GM23248 (cell line): Measurements from ENCODE around the gene LENG8.

Experiments
- EZH2 ChIP-seq: fragments of 200-600 bp; sonication (generic); IDR thresholded peaks from 2 replicates; pipeline ENCODE4 v1.6.1; 2018; ENCODE audit warnings: antibody characterized with exemption, mild to moderate bottlenecking; ENCODE audit not compliant: insufficient read depth, poor library complexity, severe bottlenecking
- EZH2phosphoT487 ChIP-seq: fragments of 200-600 bp; sonication (generic); IDR thresholded peaks from 2 replicates; pipeline ENCODE4 v1.6.1; 2018; ENCODE audit warnings: antibody characterized with exemption, moderate library complexity, mild to moderate bottlenecking, low read depth; ENCODE audit not compliant: insufficient read depth

DNA sequence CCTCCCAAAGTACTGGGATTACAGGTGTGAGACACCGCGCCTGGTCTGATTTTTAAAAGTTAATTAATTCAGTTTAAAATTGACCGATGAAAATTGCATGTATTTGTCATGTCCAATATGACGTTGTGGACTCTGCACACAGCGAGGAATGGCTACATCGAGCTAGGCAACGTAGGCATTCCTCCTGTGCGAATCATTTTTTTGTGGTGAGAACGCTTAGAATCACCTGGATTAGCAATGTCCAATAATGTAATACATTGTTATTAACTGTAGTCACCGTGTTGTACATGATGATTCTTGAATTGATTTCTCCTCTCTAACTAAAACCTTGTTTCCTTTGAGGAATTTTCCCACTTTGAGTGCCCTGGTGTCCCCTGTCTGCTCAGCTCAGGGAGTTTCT lies 57.1 kb downstream of the LENG8 start:
- TF ChIP-seq EZH2 (no peak), EZH2phosphoT487 (no peak)
